ENCODE data around the gene KCNJ12.
"Not testable (repeated sequence)": the region's sequence is repeated elsewhere in the genome, so short reads cannot be mapped to it uniquely, and the experiment has no call there.

DNA sequence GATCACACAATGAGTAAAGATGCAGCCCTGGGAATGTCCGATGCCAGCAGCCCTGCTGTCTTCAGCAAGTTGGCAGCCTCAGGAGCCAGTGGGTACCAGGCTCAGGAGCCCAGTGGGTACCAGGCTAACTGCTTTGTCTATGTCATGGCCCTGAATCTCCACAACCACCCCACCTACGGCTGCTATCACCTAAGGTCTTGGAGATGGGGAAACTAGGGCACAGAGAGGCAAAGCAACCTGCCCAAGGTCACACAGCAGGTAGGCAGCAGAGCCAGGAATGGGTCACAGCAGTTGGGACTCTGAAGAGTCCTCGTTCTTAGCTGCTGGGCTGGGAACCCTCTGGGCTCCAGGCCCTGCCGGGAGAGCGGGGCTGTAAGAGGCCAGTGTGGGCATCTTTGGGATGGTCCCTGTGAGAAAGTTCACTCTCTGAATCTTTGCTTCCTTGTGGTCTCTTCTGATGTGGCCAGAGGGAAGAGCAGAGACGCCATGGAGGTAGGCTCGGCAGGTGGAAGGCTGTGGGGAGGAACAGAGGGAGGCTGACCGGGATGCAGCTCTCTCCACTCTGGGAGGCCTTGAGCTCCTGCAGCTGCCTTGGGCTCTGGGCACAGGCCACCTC is 34.1 kb upstream of the KCNJ12 start:
- TF ChIP-seq, protein P1, sequence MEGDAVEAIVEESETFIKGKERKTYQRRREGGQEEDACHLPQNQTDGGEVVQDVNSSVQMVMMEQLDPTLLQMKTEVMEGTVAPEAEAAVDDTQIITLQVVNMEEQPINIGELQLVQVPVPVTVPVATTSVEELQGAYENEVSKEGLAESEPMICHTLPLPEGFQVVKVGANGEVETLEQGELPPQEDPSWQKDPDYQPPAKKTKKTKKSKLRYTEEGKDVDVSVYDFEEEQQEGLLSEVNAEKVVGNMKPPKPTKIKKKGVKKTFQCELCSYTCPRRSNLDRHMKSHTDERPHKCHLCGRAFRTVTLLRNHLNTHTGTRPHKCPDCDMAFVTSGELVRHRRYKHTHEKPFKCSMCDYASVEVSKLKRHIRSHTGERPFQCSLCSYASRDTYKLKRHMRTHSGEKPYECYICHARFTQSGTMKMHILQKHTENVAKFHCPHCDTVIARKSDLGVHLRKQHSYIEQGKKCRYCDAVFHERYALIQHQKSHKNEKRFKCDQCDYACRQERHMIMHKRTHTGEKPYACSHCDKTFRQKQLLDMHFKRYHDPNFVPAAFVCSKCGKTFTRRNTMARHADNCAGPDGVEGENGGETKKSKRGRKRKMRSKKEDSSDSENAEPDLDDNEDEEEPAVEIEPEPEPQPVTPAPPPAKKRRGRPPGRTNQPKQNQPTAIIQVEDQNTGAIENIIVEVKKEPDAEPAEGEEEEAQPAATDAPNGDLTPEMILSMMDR (IDR thresholded peaks at IDR 0.05), result not testable (repeated sequence)
- not testable (repeated sequence) for TF ChIP-seq ZFX (IDR thresholded peaks at IDR 0.05; ENCODE audit: borderline replicate concordance)

All from 22Rv1 (cell line).